SK-N-MC (cell line): ENCODE measurements around the gene SPATA13.

Source experiments
- EZH2 ChIP-seq: fragments of 200-600 bp; sonication (generic); IDR thresholded peaks from one replicate; pipeline ENCODE4 v1.6.1; 2017; ENCODE audit warnings: antibody characterized with exemption
- POLR2AphosphoS5 ChIP-seq: IDR thresholded peaks from 2 replicates; pipeline ENCODE4 v1.6.1; 2012; ENCODE audit warnings: mild to moderate bottlenecking, low read depth, low read length, borderline replicate concordance

- TF ChIP-seq EZH2 = no peak
- no peak for TF ChIP-seq POLR2AphosphoS5
These were observed 107.3 kb downstream of the SPATA13 start for GRCh38 chr13:24267801-24268200.
